Measurements from ENCODE around the gene NHS.

DNA sequence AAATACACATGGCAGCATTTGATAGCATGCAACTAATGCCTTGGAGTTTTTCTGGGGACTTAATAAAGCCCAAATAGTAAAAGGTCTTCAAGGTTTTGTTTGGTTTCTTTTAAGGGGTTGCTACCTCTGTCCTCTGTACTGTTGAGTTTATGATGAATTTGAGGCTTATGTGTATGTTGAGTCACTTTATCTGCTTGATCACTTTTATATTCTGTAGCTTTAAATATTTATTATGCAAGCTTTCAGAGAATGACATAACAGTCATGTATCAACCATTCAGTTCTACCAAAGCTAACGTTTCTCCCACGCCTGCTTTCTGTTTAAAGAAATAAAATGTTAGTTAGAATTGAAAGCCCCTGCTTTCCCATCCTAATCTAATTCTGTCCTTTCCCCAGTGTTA lies 122.2 kb downstream of the NHS start:
- TF ChIP-seq, protein P1, sequence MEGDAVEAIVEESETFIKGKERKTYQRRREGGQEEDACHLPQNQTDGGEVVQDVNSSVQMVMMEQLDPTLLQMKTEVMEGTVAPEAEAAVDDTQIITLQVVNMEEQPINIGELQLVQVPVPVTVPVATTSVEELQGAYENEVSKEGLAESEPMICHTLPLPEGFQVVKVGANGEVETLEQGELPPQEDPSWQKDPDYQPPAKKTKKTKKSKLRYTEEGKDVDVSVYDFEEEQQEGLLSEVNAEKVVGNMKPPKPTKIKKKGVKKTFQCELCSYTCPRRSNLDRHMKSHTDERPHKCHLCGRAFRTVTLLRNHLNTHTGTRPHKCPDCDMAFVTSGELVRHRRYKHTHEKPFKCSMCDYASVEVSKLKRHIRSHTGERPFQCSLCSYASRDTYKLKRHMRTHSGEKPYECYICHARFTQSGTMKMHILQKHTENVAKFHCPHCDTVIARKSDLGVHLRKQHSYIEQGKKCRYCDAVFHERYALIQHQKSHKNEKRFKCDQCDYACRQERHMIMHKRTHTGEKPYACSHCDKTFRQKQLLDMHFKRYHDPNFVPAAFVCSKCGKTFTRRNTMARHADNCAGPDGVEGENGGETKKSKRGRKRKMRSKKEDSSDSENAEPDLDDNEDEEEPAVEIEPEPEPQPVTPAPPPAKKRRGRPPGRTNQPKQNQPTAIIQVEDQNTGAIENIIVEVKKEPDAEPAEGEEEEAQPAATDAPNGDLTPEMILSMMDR (IDR thresholded peaks at IDR 0.05) = no peak
- TF ChIP-seq EP300 (IDR thresholded peaks at IDR 0.05) = no peak
